Mesenchymal stem cell (in vitro differentiated cells and primary cell): ENCODE results near the gene CASP14.
"Not testable (repeated sequence)": the region's sequence is repeated elsewhere in the genome, so short reads cannot be mapped to it uniquely, and the experiment has no call there.

Source experiments
- DNase-seq: peaks from one replicate; pipeline ENCODE4 v3.0.0-alpha.2; 2013
- H2AFZ ChIP-seq: one replicate; pipeline ENCODE4 v1.6.1; 2013; ENCODE audit warnings: low read depth, mild to moderate bottlenecking, control low read depth, inconsistent platforms, low read length, moderate library complexity
- H2AK5ac ChIP-seq: 2 replicates; pipeline ENCODE4 v1.6.1; 2013; ENCODE audit warnings: low read length, moderate library complexity, mild to moderate bottlenecking, inconsistent platforms; ENCODE audit not compliant: severe bottlenecking
- H2BK120ac ChIP-seq: one replicate; pipeline ENCODE4 v1.6.1; 2013; ENCODE audit warnings: low read depth, mild to moderate bottlenecking, inconsistent platforms, low read length, moderate library complexity
- H2BK12ac ChIP-seq, 2 experiments: one replicate each; pipeline ENCODE4 v1.6.1; 2013; ENCODE audit warnings: inconsistent platforms in 2 of 2, low read length in 2 of 2, mild to moderate bottlenecking in 2 of 2, moderate library complexity in 2 of 2, control low read depth in 1 of 2
- H2BK15ac ChIP-seq: one replicate; pipeline ENCODE4 v1.6.1; 2013; ENCODE audit warnings: mild to moderate bottlenecking, low read depth, inconsistent platforms; ENCODE audit not compliant: poor library complexity, severe bottlenecking
- H2BK5ac ChIP-seq: 2 replicates; pipeline ENCODE4 v1.6.1; 2013; ENCODE audit warnings: low read depth, mild to moderate bottlenecking, low read length, control low read depth, inconsistent platforms; ENCODE audit not compliant: poor library complexity, severe bottlenecking
- H3K14ac ChIP-seq, 2 experiments: one replicate each; pipeline ENCODE4 v1.6.1; 2013; ENCODE audit warnings: inconsistent platforms in 2 of 2, low read length in 2 of 2, control low read depth in 1 of 2, mild to moderate bottlenecking in 1 of 2, moderate library complexity in 1 of 2
- H3K18ac ChIP-seq, 2 experiments: one replicate each; pipeline ENCODE4 v1.6.1; 2013; ENCODE audit warnings: inconsistent platforms in 2 of 2, low read length in 2 of 2, control low read depth in 1 of 2, low read depth in 1 of 2, mild to moderate bottlenecking in 1 of 2
- H3K23ac ChIP-seq, 2 experiments: one replicate each; pipeline ENCODE4 v1.6.1; 2013; ENCODE audit warnings: inconsistent platforms in 2 of 2, low read length in 2 of 2, mild to moderate bottlenecking in 2 of 2, moderate library complexity in 2 of 2, control low read depth in 1 of 2
- H3K27ac ChIP-seq: 2 replicates; pipeline ENCODE4 v1.5.1; 2013; ENCODE audit warnings: mild to moderate bottlenecking, moderate library complexity, low read length, control low read depth, inconsistent platforms; ENCODE audit not compliant: poor library complexity, severe bottlenecking
- H3K27me3 ChIP-seq, 2 experiments: 2 replicates each; pipeline versions ENCODE4 v1.6.1 to v1.7.0; 2013; ENCODE audit warnings: low read length in 2 of 2, mild to moderate bottlenecking in 2 of 2, moderate library complexity in 2 of 2, control low read depth in 1 of 2, inconsistent platforms in 1 of 2; ENCODE audit not compliant: control insufficient read depth in 1 of 2, insufficient read depth in 1 of 2
- H3K36me3 ChIP-seq, 2 experiments: 2 replicates each; pipeline versions ENCODE4 v1.6.1 to v1.7.0; 2013; ENCODE audit warnings: low read length in 2 of 2, control low read depth in 1 of 2, inconsistent platforms in 1 of 2, low read depth in 1 of 2, mild to moderate bottlenecking in 1 of 2; ENCODE audit not compliant: insufficient read depth in 2 of 2, control insufficient read depth in 1 of 2
- H3K4ac ChIP-seq, 2 experiments: one replicate each; pipeline ENCODE4 v1.6.1; 2013; ENCODE audit warnings: inconsistent platforms in 2 of 2, low read length in 2 of 2, mild to moderate bottlenecking in 2 of 2, moderate library complexity in 2 of 2, control low read depth in 1 of 2, low read depth in 1 of 2
- H3K4me1 ChIP-seq: 2 replicates; pipeline ENCODE4 v1.6.1; 2013; ENCODE audit warnings: low read depth, low read length, control low read depth; ENCODE audit not compliant: control insufficient read depth, insufficient read depth
- H3K4me2 ChIP-seq: 2 replicates; pipeline ENCODE4 v1.6.1; 2013; ENCODE audit warnings: low read length, mild to moderate bottlenecking, inconsistent platforms; ENCODE audit not compliant: poor library complexity, severe bottlenecking
- H3K4me3 ChIP-seq, 2 experiments: 2 replicates each; pipeline versions ENCODE4 v1.5.1 to v1.7.0; 2013; ENCODE audit warnings: low read length in 2 of 2, mild to moderate bottlenecking in 2 of 2, control low read depth in 1 of 2, low read depth in 1 of 2; ENCODE audit not compliant: insufficient read depth in 1 of 2
- H3K79me1 ChIP-seq: replicated peaks from 2 replicates; pipeline ENCODE4 v1.6.1; 2013; ENCODE audit warnings: mild to moderate bottlenecking, control low read depth, low read length, inconsistent platforms; ENCODE audit not compliant: poor library complexity, severe bottlenecking
- H3K9ac ChIP-seq: 2 replicates; pipeline ENCODE4 v1.7.0; 2013; ENCODE audit warnings: mild to moderate bottlenecking, low read length, moderate library complexity
- H3K9me3 ChIP-seq: 2 replicates; pipeline ENCODE4 v1.7.0; 2013; ENCODE audit warnings: mild to moderate bottlenecking, low read length; ENCODE audit not compliant: control insufficient read depth
- H4K8ac ChIP-seq: one replicate; pipeline ENCODE4 v1.6.1; 2013; ENCODE audit warnings: inconsistent platforms, mild to moderate bottlenecking, low read length, moderate library complexity
- H4K91ac ChIP-seq: one replicate; pipeline ENCODE4 v1.6.1; 2013; ENCODE audit warnings: mild to moderate bottlenecking, low read length, inconsistent platforms
- WGBS: methylation state at CpG from one replicate; pipeline ENCODE4 v1.1.7; 2013; ENCODE audit warnings: mixed read lengths; 5-methylcytosine and 5-hydroxymethylcytosine counted together

Gene CASP14

DNA sequence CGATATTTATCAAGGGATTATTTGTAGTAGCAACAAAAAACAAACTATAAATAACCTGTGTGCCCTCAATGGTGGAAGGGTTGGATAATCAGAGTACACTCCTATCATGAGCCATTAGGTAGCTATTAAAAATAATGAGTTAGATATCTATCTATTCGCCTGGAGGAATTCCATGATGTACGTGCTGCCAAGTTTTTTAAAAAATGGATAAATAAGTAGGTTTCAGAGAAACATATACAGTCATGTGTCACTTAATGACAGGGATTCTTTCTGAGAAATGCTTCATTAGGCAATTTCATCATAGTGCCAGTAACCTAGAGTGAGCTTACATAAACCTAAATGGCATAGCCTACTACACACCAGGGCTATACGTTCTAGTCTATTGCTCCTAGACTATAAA is 26.5 kb downstream of the CASP14 start:
- no peaks in the 10 kb centered on the region for H3K9me3 ChIP-seq
- no peak overlapping the region for H4K91ac ChIP-seq
- no peaks in the 10 kb centered on the region for H3K79me1 ChIP-seq
- H2BK120ac ChIP-seq = no peak overlapping the region
- H3K36me3 ChIP-seq = no peaks in the 10 kb centered on the region
- H3K4me1 ChIP-seq = no peaks in the 10 kb centered on the region
- no peaks in the 10 kb centered on the region for H3K27me3 ChIP-seq
- no peak overlapping the region for H3K27ac ChIP-seq
- no peak overlapping the region for H3K23ac ChIP-seq
- H3K4me3 ChIP-seq = no peak overlapping the region
- no peak overlapping the region for H3K4ac ChIP-seq
- H3K9ac ChIP-seq = no peak overlapping the region
- H2BK15ac ChIP-seq = no peak overlapping the region
- 95% methylated on average over 2 of the region's 4 CpGs for WGBS
- no peak overlapping the region for H2BK12ac ChIP-seq
- no peak overlapping the region for H4K8ac ChIP-seq
- H2AFZ ChIP-seq = no peak overlapping the region
- no peak for DNase-seq
- H2BK5ac ChIP-seq = no peak overlapping the region
- no peak overlapping the region for H3K14ac ChIP-seq
- H3K4me2 ChIP-seq = no peak overlapping the region
- H2AK5ac ChIP-seq = no peak overlapping the region
- no peak overlapping the region for H3K18ac ChIP-seq

DNA sequence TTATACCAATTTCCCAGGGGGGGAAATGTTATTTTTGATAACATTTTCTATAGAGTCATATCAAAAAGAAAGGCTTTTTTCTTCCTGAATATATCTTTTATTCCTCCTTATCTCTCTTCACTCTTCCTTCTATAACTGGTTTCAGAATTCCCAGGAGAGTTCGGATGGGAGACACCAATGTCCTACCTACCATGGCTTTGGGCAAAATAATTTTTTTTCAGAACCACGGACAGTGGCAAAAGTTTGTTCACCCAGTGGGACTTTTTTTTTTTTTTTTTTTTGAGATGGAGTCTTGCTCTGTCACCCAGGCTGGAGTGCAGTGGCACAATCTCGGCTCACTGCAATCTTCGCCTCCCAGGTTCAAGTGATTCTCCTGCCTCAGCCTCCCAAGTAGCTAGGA is 30.7 kb downstream of the CASP14 start:
- H3K18ac ChIP-seq, H3K27me3 ChIP-seq, H2AFZ ChIP-seq, H3K27ac ChIP-seq, H2AK5ac ChIP-seq, H3K9ac ChIP-seq, H4K91ac ChIP-seq, H3K4ac ChIP-seq, H3K9me3 ChIP-seq, H3K14ac ChIP-seq, H2BK12ac ChIP-seq, H3K23ac ChIP-seq, H3K79me1 ChIP-seq, H2BK15ac ChIP-seq, H4K8ac ChIP-seq, H3K36me3 ChIP-seq, H2BK5ac ChIP-seq, DNase-seq, H2BK120ac ChIP-seq, H3K4me2 ChIP-seq, H3K4me3 ChIP-seq, H3K4me1 ChIP-seq: not testable (repeated sequence)
- WGBS = 61% methylated on average over 3 of the region's 4 CpGs

DNA sequence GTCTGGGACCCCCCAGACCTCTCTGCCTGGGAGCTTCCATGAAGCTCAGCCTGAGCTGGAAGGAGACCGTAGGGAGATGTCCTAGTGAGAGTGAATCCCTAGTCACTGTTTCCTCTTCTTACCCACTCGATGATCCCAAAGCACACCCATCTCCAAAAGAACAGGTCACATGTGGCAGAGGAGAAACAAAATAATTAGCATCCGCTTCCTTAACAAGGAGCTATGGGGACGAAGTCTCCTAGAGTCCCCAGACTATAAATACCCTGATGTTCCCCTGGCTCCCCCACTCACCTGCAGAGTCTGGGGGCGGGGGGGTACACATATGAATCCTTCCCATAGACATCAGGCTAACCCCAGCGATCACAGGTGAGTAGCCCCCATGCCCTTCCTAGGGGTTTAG is 32.6 kb downstream of the CASP14 start, which contains the start of gene OR1I1:
OR1I1 (plus strand) TSS at position 301 of the 400 bp plus-strand sequence. CDS start 4,855 bp downstream, outside the sequence.
- Histone ChIP-seq H3K14ac (no peak within 1 kb of the TSS), H3K9me3 (no peaks in the 10 kb centered on the region), H4K91ac (no peak within 1 kb of the TSS), H2AK5ac (no peak within 1 kb of the TSS), H2BK15ac (no peak within 1 kb of the TSS), H3K18ac (no peak within 1 kb of the TSS), H4K8ac (no peak within 1 kb of the TSS), H3K36me3 (no peaks in the 10 kb centered on the region), H3K23ac (no peak within 1 kb of the TSS), H2AFZ (no peak within 1 kb of the TSS), H3K4me1 (no peaks in the 10 kb centered on the region), H2BK5ac (no peak within 1 kb of the TSS), H3K79me1 (no peaks in the 10 kb centered on the region), H2BK12ac (no peak within 1 kb of the TSS), H3K4me3 (no peak within 1 kb of the TSS), H3K4me2 (no peak within 1 kb of the TSS), H3K27ac (no peak within 1 kb of the TSS), H2BK120ac (no peak within 1 kb of the TSS), H3K27me3 (peaks cover 2 to 25% of the 10 kb centered on the region in 2 experiments), H3K4ac (no peak within 1 kb of the TSS), H3K9ac (no peak within 1 kb of the TSS)
- no peak for DNase-seq
- 88% methylated on average over 5 of the region's 6 CpGs for WGBS

DNA sequence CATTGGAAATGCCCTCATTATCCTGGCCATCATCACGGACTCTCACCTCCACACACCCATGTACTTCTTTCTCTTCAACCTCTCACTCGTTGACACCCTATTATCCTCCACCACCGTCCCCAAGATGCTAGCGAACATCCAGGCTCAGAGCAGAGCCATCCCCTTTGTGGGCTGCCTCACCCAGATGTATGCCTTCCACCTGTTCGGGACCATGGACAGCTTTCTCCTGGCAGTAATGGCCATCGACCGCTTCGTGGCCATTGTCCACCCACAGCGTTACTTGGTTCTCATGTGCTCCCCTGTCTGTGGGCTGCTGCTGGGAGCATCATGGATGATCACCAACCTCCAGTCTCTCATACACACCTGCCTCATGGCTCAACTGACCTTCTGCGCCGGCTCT is 37.9 kb downstream of the CASP14 start:
- no peak overlapping the region for H3K4me2 ChIP-seq
- no peaks in the 10 kb centered on the region for H3K9me3 ChIP-seq
- no peak overlapping the region for H3K4me3 ChIP-seq
- no peak overlapping the region for H2BK5ac ChIP-seq
- no peak overlapping the region for H4K8ac ChIP-seq
- no peak overlapping the region for H2BK12ac ChIP-seq
- 76% methylated on average over 11 of the region's 11 CpGs for WGBS
- no peak overlapping the region for H3K9ac ChIP-seq
- H2BK120ac ChIP-seq = no peak overlapping the region
- DNase-seq = no peak
- H3K14ac ChIP-seq = no peak overlapping the region
- H3K27me3 ChIP-seq = peaks cover 14 to 41% of the 10 kb centered on the region in 2 experiments
- no peak overlapping the region for H4K91ac ChIP-seq
- H3K4me1 ChIP-seq = no peaks in the 10 kb centered on the region
- no peak overlapping the region for H2BK15ac ChIP-seq
- no peaks in the 10 kb centered on the region for H3K36me3 ChIP-seq
- H2AFZ ChIP-seq = no peak overlapping the region
- H3K79me1 ChIP-seq = no peaks in the 10 kb centered on the region
- no peak overlapping the region for H3K23ac ChIP-seq
- no peak overlapping the region for H2AK5ac ChIP-seq
- no peak overlapping the region for H3K4ac ChIP-seq
- H3K27ac ChIP-seq = no peak overlapping the region
- H3K18ac ChIP-seq = no peak overlapping the region
